NCI-H2107 (cell line): Measurements from ENCODE around the gene ASAP2.

Experiments
- DNase-seq: peaks from one replicate; lab custom pipeline; 2025; lab: John Stamatoyannopoulos, UW

ASAP2 gene

DNA sequence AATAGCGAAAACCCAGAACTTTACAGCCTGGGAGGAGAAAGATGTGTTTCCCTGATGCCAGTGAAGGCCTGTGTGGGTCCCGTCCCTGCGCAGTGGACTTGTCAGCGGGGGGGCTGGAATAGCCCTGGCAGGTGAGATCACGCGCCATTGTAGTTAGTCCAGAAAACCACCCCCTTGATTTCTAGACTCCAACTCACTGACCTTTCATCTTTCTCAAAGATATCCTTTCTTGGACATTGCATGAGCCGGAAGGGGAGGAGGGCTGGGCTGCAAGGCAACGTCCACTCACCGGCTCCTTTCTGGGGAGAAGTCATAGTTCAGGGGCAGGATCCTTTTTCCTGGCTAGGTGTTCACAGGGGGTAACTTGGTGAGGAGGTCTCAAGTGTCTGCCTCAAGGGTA, 22.3 kb upstream of the ASAP2 start:
- DNase-seq = no peak

DNA sequence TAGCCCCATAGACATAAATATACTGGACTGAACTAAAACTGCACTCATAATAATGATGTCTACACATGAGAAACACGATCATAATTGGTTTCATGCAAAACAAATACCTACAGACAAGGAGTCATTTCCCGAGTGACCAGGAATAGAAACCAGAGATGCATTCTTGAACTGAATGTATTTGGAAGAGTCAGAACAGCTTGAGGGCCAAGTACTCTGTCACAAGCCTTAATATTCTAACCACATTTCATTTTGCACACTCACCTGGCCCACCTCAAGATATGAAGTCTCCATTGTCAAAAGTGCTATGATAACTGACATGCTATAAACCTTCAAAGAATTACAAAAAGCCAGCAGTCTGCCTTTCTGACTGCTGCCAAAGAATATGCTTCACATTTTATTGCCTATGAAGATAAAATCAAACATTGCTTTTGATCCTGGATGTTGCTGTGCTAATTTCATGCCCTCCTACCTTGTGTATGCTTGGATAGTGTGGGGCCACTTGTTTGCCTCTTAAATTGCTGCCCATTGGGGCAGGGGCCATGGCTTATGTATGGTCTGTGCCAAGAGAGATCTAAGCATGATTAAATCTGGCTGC, 18.9 kb upstream of the ASAP2 start:
- no peak for DNase-seq

DNA sequence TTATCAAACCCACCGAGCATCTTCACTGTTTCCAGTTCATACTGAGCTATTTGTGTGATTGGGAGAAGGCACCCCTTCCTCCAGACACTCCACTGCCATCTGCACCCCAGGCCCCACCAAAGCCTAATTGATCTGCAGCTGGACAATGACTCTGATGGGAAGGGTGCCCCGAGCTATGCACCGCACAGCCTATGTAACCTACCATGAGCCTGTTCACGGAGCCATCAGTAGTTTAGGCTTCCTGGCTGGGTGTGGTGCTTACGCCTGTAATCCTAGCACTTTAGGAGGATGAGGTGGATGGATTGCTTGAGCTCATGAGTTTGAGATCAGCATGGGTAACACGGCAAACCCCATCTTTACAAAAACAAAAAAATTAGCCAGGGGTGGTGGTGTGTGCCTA, 17.8 kb upstream of the ASAP2 start:
- DNase-seq = no peak

DNA sequence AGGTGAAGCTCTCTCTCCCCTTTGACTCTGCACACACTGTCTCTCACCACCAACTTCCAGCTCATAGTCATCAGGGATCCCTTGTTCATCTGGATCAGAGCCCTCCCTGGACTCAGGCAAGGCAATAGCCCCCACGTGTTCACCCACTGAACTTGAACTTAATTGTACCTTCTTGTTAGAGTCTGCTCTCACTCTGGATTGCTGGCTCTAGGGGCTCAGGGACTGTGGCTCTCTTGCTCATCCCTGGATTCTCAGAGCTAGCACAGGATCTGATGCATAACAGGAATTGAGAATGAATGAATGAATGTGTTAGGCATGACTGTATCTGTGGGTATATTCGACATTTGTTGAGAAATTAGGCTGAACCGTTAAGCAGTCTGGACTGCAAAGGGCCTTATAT, 16.7 kb upstream of the ASAP2 start:
- no peak for DNase-seq

DNA sequence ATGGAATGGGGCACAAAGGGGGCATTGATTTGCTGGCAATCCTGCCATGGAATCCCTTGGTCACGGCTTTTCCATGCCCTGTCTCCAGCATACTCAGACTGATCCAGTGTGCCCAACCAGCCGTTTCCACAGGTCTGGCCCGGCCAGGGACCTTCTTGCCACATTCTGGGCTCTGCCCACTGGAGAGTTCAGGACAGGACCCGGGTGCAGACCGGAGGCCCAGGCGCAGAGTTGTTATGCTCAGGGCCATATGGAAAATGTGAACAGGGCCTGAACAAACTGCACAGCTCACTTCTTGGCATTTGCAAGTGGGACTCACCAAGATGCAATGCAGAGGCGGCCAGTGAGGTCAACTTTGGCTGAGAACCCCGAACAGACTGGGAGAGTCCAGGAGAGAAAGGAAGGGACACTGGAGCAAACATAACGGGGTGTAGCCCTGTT, 15.6 kb upstream of the ASAP2 start:
- peak; percentile 17 for DNase-seq

DNA sequence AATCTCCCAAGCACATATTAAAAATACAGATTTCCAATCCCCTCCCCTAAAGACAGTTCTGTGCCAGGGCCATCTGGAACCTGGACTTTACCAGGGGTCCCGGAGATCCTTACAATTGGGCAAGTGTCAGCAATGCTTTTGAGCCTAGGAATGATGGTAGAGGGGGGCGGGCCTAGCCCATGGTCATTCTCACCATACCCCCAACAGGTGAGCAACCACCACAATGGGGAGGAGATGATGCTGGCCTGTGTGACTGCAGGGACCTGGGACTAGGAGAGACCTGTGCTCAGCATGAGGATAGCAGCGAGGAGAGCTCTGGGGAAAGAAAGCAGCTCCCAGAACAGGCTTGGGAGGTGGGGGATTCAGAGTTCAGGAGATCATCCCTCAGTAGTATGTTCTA, 13.9 kb upstream of the ASAP2 start:
- no peak for DNase-seq

DNA sequence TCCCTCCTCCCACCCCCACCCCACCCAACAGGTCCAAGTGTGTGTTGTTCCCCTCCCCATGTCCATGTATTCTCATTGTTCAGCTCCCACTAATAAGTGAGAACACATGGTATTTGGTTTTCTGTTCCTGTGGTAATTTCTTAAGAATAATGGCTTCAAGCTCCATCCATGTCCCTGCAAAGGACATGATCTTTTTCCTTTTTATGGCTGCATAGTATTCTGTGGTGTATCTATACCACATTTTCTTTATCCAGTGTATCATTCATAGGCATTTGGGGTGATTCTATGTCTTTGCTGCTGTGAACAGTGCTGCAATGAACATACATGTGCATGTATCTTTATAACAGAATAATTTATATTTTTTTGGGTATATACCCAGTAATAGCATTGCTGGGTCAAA, 12.3 kb upstream of the ASAP2 start:
- DNase-seq = no peak

DNA sequence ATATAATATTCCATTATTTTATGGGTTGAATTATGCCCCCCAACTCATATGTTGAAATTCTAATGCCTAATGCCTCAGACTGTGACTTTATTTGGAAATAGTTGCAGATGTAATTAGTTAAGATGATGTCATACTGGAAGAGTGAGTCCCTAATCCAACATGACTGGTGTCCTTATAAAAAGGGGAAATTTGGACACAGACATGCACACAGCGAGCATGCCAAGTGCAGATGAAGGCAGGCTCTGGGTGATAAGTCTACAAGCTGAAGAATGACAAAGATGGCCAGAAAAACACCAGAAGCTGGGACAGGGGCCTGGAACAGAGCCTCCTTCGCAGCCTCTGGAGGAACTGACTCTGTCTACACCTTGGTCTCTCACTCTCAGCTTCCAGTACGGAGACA, 10.0 kb upstream of the ASAP2 start:
- DNase-seq = no peak

DNA sequence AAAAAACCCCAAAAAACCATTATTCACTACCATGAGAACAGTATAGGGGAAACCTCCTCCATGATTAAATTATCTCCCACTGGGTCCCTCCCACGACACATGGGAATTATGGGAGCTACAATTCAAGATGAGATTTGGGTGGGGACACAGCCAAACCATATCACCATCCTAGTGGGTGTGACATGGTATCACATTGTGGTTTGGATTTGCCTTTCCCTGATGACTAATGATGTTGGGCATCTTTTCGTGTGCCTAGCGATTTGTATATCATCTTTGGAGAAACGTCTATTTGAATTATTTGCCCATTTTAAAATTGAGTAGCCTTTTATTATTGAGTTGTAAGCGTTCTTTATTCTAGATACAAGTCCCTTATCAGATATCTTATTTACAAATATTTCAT, 8.7 kb upstream of the ASAP2 start:
- DNase-seq = no peak

DNA sequence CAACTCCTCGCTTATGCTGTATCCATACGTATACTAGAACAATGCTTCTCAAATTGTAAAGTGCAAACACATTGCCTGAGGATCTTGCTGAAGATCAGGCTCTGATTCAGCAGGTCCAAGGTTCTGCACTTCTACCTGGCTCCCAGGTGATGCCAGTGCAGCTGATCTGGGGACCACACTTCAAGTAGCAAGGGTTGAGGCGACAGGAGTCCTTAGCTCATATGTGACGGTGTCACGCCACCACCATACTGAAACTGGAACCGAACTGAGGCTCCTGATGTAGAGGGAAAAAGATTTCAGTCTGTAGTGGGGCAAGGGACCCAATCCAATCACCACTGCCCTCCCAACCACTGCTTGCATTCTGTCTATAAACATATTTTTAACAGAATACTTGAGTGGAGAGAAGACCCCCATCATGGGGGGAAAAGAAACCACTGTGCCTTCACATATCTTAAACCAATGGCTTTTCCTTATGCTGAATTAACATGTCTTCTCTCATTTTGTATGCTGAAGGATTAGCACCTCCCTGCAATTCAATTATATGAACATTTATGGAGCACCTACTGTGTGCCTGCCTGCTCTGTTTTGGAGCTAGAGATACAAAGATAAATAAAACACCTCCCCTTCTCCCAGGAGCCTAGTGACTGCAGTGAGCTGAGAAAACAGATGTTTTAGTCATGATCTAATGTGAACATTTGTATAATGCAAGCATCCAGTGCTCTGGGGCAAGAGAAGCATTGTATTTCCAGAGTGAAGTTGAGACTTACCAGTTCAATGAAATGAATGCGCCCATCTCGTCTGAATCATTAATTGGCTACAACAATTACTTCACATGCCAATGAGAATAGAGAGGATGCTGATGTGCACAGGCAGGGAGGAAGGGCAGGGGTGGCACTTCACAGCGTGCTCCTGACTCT, 6.6 kb upstream of the ASAP2 start:
- DNase-seq = no peak

DNA sequence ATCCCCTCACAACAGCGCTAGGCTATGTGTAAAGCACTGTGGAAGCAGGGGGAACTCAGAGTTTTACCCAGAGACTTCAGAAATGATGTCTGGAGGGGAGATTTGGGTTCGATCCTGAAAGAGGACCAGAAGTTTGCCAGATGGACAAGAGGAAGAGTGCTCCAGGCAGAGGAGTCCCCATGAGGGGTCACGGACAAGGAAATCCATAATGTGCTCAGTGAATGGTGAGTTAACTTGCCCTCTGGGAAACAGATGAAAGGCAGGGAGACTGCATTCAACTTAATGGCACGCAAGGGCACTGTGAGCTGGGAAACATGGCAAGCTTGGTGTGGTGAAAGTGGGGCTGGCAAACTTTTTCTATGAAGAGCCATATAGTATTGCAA, 6.0 kb upstream of the ASAP2 start:
- DNase-seq = no peak

DNA sequence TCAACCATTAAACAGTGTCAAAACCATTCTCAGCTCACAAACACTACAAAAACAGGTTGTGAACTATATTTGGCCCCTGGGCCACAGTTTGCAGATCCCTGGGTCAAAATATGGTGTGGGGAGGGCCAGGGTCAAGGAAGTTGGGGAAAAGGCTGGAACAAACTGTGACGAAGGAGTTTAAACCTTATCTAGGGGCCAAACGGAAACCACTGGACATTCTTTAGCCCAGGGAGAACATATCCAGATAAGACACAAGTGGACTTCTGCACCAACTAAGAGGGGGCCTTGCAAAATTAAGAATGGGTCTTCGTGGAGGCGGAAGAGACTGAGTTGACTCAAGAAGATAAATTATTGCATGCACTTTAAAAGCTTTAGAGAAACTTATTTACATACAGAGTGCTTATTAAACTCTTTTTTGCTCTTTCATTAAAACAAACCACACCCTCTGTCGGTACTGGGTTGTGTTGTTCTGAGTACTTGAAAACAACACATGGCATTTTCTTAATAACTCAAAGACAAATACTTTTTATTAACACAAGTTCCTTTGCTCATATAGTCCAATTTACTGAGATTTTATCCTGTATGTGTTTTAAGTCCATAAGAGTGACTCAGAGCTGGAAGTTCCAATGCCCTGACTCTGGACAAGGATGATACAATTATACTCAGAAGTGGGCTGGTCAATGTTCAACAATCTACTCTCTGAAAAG, 5.3 kb upstream of the ASAP2 start:
- DNase-seq = no peak

DNA sequence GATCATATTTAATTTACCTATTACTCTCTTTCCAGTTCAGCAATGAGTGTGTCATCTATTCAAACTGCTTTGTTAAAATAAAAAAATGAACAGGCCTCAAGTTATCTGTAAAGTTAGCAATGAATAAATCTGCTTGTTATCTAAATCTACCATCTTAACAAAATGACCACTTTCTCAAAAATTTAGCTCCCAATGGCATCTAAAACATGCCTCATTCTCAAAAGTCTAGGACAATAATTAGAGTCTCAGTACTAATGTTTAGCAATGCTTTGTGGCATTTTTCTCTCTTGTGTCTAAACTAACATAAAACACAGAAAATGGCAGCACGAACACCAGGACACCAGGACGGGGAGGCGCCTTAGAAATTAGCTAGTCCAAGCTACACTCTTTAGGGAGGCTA, 3.6 kb upstream of the ASAP2 start:
- no peak for DNase-seq

DNA sequence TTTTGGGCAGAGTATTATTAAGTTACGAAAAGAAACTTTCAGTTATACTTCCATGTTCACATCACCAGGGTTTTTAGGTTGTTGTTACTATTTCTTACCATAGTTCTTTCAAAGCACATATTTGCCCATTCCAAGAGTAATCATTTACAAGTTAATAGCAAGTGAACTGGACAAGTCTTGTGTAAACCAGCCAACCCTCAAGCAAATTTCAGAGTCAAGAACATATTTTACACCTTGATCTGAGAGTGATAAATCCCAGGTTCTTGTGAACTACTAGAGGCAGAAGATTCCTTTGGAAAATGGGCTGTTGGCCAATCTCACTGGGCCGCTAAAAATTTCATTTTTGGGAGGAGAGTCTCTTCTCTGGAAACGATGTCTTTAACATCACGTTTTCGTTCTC, 2.7 kb upstream of the ASAP2 start:
- DNase-seq = no peak

DNA sequence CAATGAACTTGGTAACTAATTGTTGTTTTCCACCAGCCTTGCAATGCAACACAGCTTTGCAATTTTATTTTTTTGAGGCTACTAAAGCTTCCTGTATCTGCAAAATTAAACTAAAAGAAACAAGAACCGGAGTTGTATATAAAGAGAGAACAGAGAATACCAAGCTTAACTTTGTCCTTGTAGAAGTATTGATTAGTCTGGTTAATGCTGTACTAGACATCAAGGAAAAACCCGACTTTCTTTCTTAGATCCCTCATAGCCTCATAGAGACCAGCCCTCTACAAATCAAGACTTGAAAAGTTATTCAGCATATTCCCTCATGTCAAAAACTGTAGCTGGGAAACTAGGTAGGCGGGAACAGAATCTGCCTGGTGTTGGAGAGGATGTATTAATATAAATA, 1.7 kb upstream of the ASAP2 start:
- no peak for DNase-seq

DNA sequence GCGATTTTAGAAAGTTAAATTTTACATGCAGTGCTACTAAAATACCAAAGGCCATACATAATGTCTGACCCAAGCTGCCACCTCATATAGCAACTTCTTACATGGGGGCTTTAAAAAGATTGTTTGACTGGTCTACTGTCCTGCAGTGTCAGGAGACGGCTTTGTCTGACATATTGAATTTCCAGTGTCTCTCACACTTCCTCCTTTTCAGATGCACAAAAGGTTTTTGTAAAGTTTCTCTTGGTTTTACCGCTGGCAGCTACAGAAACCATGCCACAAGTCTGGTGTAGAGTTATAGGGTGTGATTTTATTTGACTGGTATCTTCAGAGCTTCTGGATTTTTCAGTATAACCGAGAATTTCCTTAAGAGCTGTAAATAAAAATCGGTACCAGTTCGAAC, 1.1 kb upstream of the ASAP2 start:
- no peak for DNase-seq

DNA sequence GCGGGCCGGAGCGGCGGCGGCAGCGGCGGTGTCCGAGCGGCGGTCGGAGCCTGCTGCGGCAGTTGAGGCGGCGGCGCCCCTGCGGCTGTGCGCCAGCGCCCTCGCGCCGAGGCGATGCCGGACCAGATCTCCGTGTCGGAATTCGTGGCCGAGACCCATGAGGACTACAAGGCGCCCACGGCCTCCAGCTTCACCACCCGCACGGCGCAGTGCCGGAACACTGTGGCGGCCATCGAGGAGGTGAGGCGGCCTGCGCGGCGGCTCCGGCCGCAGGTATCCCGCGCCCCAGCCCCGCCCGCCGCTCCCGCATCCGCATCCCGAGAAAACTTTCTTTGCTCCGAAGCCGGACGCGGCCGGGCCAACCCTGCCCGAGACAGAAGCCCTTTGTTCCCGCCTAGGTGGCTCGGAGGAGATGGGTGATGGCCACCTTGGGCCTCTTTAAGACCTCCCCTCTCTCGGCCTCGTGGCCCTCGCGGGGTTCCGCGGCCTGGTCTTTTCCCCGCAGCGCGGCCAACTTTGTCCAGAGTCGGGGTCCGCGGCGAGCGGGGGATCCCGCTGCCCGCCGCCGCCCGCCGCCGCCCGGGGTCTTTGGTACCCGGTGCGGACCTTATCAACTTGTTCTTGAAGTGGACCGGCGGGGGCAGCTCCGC, 504 bp downstream of the ASAP2 start:
- DNase-seq = no peak

DNA sequence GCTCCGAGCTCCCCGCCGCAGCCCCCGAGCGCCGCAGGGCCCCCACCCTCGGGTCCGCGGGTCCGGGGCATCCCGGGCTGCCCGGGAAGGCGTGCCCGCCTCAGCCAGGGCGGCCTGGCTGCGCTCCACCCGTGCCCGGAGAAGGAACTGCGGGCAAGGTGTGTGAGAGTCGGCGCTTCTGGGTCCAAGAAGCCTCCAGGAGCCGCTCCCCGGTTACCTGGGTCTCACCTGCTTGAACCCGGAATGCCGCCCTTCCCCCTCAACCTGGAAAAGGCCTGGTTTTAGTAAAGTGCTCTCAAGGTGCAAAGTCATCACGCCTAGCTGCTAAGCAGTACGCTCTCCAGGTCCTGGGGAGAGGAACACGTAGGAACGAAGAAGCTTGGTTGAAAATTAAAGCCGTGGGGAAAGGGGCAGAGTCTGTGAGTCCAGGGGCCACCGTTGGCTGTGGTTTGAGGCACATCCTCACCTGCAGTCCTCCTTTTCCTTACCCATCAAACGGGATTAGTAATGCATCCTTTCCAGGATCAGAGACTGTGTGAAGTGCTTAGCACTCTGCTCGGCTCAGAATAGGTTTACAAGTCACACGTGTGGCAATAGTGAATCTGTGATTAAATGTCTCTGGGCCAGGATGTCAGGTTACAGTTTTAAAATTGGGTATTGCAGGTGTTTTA, 1.2 kb downstream of the ASAP2 start:
- no peak for DNase-seq

DNA sequence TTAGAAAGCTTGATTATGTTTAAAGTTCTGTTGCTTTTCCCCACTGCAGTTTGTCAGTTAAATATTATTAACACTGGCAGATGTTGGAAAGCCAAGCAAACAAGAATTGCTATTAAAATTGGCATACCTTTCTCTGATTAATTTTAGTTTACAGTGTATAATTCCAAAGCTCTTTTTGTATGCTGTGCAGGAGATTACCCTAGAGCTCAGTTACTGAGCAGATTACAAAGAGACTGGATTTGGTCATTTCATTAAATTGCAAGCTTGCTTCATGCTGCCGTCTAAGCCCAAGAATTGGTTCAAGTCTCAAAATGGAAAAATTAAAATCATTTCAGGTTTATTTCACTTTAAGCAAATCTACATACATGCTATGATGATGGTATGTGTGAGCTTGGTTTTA, 2.3 kb downstream of the ASAP2 start:
- DNase-seq = no peak

DNA sequence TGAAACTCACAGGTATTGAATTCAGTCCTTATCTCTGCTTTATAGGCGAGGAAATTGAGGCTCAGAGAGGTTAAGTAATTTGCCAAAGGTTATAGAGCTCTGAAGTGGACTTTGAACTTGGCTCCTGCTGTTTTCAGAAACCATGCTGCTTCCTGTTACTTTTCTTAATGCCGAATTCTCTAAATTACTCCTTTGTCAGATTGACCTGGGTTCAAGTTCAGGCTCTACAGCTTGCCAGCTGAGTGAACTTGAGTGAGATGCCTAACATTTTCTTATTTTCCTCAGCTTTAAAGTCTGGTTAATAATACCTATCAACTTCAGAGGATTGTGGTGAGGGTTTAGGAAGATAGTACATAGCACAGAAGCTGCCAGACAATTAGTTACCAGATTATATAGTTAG, 3.4 kb downstream of the ASAP2 start:
- DNase-seq = no peak

DNA sequence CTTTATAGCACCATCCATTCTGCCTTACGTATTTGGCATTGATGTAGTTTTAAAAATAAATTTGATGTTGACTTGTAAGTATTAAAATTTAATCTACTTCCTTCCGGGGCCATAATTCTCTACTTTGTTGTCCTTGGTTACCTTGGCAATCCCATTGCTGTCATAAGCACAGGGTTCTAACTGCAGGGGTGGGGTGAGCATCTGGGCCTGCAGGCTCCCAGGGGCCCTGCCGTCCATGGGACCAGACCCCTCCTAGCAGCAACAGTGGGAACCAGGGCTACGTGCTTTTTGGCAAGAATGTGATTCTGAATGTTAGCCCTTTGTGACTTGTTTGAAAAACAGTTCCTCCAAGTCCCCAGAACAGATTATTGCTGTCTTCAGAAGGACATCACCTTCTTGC, 4.9 kb downstream of the ASAP2 start:
- DNase-seq = no peak

DNA sequence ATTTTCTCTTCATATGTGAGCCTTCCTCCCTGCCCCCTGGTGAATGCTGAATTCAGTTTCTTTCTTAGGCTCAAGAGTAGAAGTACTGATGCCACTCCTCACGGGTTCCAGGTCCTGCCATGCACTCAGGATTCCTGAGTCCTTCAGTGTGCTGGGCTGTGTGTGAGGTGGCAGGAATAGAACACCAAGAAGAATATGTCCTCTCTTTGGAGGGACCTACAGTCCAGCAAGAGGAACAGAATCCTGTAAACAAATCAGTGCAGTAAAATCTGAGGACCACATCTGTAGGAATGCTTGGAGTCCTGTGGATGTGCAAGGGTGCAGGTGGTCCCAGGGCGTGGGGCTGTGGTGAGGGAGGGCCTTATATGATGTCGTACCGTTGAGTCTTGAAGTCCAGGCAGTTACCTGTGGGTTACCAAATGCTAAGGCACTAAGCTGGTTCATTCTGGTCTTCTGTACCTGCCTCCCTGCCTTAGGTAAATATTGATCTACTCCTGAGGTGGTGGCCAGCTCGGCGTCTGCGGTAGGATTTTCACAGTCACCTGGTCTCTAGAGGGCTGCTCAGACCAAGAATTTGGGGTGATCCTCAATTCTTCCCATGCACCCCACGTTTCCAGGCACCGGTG, 5.5 kb downstream of the ASAP2 start:
- no peak for DNase-seq
